ENCODE measurements around the gene RGR.

- peak in 1 of 4 experiments; percentile 39 for TF ChIP-seq CTCF (IDR thresholded peaks at IDR 0.05)
- no peak for TF ChIP-seq EP300 (IDR thresholded peaks at IDR 0.05)
These were observed 39.6 kb upstream of the RGR start for GRCh38 chr10:84205049-84205852.

Measured in gastroesophageal sphincter (tissue), 3 donors.